WTC11 (cell line): ENCODE results near the gene C17orf114.

Source experiments
- ATAC-seq: fragments of 200-7000 bp; cut with Tn5 transposase; 2 replicates; pipeline ENCODE4 v1.10.0; 2021; ENCODE audit warnings: mild to moderate bottlenecking, moderate library complexity
- CTCF ChIA-PET: fragments of 300-600 bp; sonication (Branson Sonifier 250); formaldehyde crosslinking; loops from one replicate; lab custom pipeline; 2021; ENCODE audit warnings: antibody characterized with exemption; lab: Charles Lee
- POLR2A ChIA-PET: fragments of 350-600 bp; sonication (Branson Sonifier 250); formaldehyde crosslinking; loops from one replicate; lab custom pipeline; 2021; ENCODE audit warnings: antibody characterized with exemption; lab: Charles Lee
- DNase-seq: peaks from one replicate; pipeline ENCODE4 v3.0.0; 2021; ENCODE audit warnings: low spot score
- H3K27ac Mint-ChIP-seq: 2 replicates; pipeline ENCODE4 v1.8.0; 2021; ENCODE audit warnings: mixed read lengths
- H3K27me3 Mint-ChIP-seq: 2 replicates; pipeline ENCODE4 v1.8.0; 2021; ENCODE audit warnings: low read depth, mild to moderate bottlenecking, moderate library complexity, mixed read lengths
- H3K36me3 Mint-ChIP-seq: 2 replicates; pipeline ENCODE4 v1.8.0; 2021; ENCODE audit warnings: mixed read lengths
- H3K4me1 Mint-ChIP-seq: 2 replicates; pipeline ENCODE4 v1.8.0; 2022; ENCODE audit warnings: mixed read lengths
- H3K4me3 Mint-ChIP-seq: 2 replicates; pipeline ENCODE4 v1.8.0; 2021; ENCODE audit warnings: mild to moderate bottlenecking, moderate library complexity, mixed read lengths
- H3K9me3 Mint-ChIP-seq: 2 replicates; pipeline ENCODE4 v1.8.0; 2021; ENCODE audit warnings: mixed read lengths
- ATF6 ChIP-seq: sonication (generic); formaldehyde crosslinking; IDR thresholded peaks from 2 replicates; pipeline ENCODE4 v1.8.1; 2023; ENCODE audit warnings: mild to moderate bottlenecking, missing genetic modification reagents
- E2F4 ChIP-seq: sonication (generic); formaldehyde crosslinking; IDR thresholded peaks from 2 replicates; pipeline ENCODE4 v1.8.1; 2022; ENCODE audit warnings: low read depth, mild to moderate bottlenecking, moderate library complexity, missing genetic modification reagents, borderline replicate concordance
- EMX1 ChIP-seq: fragments of 250-450 bp; sonication (Bioruptor Pico); IDR thresholded peaks from 2 replicates; pipeline ENCODE4 v1.8.0; 2021; ENCODE audit warnings: mild to moderate bottlenecking
- ETV6 ChIP-seq: sonication (generic); formaldehyde crosslinking; IDR thresholded peaks from 2 replicates; pipeline ENCODE4 v1.8.1; 2022; ENCODE audit warnings: mild to moderate bottlenecking, missing genetic modification reagents
- FOXK1 ChIP-seq: sonication (generic); formaldehyde crosslinking; IDR thresholded peaks from 2 replicates; pipeline ENCODE4 v1.8.0; 2022; ENCODE audit warnings: mild to moderate bottlenecking, moderate library complexity, missing genetic modification reagents
- GABPB1 ChIP-seq: sonication (generic); formaldehyde crosslinking; IDR thresholded peaks from 2 replicates; pipeline ENCODE4 v1.8.1; 2023; ENCODE audit warnings: mild to moderate bottlenecking, missing genetic modification reagents
- GRHL2 ChIP-seq: fragments of 250-450 bp; sonication (Bioruptor Pico); IDR thresholded peaks from 2 replicates; pipeline ENCODE4 v1.8.0; 2022; ENCODE audit warnings: mild to moderate bottlenecking, moderate library complexity; ENCODE audit not compliant: insufficient replicate concordance, severe bottlenecking
- IRF2 ChIP-seq: sonication (generic); formaldehyde crosslinking; IDR thresholded peaks from 2 replicates; pipeline ENCODE4 v1.8.0; 2022; ENCODE audit warnings: low read depth, missing genetic modification reagents, borderline replicate concordance
- JUN ChIP-seq: sonication (generic); formaldehyde crosslinking; IDR thresholded peaks from 2 replicates; pipeline ENCODE4 v1.8.0; 2023; ENCODE audit warnings: mild to moderate bottlenecking, missing genetic modification reagents
- NFATC4 ChIP-seq: fragments of 250-450 bp; sonication (Bioruptor Pico); IDR thresholded peaks from 2 replicates; pipeline ENCODE4 v1.9.0; 2021; ENCODE audit warnings: mild to moderate bottlenecking
- NFE2L1 ChIP-seq: sonication (generic); formaldehyde crosslinking; IDR thresholded peaks from 2 replicates; pipeline ENCODE4 v1.8.1; 2023; ENCODE audit warnings: missing genetic modification reagents
- NR1H2 ChIP-seq: sonication (generic); formaldehyde crosslinking; IDR thresholded peaks from 2 replicates; pipeline ENCODE4 v1.9.0; 2021; ENCODE audit warnings: mild to moderate bottlenecking, moderate library complexity, missing genetic modification reagents
- TCF7 ChIP-seq: sonication (generic); formaldehyde crosslinking; IDR thresholded peaks from 2 replicates; pipeline ENCODE4 v1.8.0; 2022; ENCODE audit warnings: mild to moderate bottlenecking, low read depth, missing genetic modification reagents, moderate library complexity
- ZBTB21 ChIP-seq: sonication (generic); formaldehyde crosslinking; IDR thresholded peaks from 2 replicates; pipeline ENCODE4 v1.8.1; 2023; ENCODE audit warnings: mild to moderate bottlenecking, missing genetic modification reagents, borderline replicate concordance
- ZNF138 ChIP-seq: sonication (generic); formaldehyde crosslinking; conservative IDR thresholded peaks from 2 replicates; pipeline ENCODE4 v1.8.1; 2022; ENCODE audit warnings: mild to moderate bottlenecking, moderate library complexity, missing genetic modification reagents
- TF ChIP-seq, protein P1 (sequence below): sonication (generic); formaldehyde crosslinking; IDR thresholded peaks from 2 replicates; pipeline ENCODE4 v1.8.0; 2022; ENCODE audit warnings: missing genetic modification reagents
- TF ChIP-seq, protein P2 (sequence below): fragments of 250-450 bp; sonication (Bioruptor Pico); IDR thresholded peaks from 2 replicates; pipeline ENCODE4 v1.8.0; 2021; ENCODE audit warnings: mild to moderate bottlenecking

C17orf114 gene

GRCh38 chr17:4772235-4772613 is 29.9 kb downstream of the C17orf114 start:
- CTCF ChIA-PET: interaction anchor here (3.0 kb wide), 1 partner anchor 40 kb away, joined by 9 read pairs; the partner anchor contains the start of gene MED11
- H3K27me3 Mint-ChIP-seq: peaks cover 4% of the 10 kb centered on the region; the same call in 1 of the 2 replicates
- DNase-seq: no peak
- TF ChIP-seq NFATC4 (CRISPR knock-in tag) (no peak), NFE2L1 (CRISPR knock-in tag) (no peak), NR1H2 (CRISPR knock-in tag) (no peak), IRF2 (CRISPR knock-in tag) (no peak), ATF6 (no peak), EMX1 (CRISPR knock-in tag) (no peak), FOXK1 (CRISPR knock-in tag) (no peak), ETV6 (CRISPR knock-in tag) (no peak), TCF7 (CRISPR knock-in tag) (no peak), GRHL2 (CRISPR knock-in tag) (no peak), JUN (CRISPR knock-in tag) (no peak), ZBTB21 (CRISPR knock-in tag) (no peak), E2F4 (CRISPR knock-in tag) (no peak)
- TF ChIP-seq, protein P1, sequence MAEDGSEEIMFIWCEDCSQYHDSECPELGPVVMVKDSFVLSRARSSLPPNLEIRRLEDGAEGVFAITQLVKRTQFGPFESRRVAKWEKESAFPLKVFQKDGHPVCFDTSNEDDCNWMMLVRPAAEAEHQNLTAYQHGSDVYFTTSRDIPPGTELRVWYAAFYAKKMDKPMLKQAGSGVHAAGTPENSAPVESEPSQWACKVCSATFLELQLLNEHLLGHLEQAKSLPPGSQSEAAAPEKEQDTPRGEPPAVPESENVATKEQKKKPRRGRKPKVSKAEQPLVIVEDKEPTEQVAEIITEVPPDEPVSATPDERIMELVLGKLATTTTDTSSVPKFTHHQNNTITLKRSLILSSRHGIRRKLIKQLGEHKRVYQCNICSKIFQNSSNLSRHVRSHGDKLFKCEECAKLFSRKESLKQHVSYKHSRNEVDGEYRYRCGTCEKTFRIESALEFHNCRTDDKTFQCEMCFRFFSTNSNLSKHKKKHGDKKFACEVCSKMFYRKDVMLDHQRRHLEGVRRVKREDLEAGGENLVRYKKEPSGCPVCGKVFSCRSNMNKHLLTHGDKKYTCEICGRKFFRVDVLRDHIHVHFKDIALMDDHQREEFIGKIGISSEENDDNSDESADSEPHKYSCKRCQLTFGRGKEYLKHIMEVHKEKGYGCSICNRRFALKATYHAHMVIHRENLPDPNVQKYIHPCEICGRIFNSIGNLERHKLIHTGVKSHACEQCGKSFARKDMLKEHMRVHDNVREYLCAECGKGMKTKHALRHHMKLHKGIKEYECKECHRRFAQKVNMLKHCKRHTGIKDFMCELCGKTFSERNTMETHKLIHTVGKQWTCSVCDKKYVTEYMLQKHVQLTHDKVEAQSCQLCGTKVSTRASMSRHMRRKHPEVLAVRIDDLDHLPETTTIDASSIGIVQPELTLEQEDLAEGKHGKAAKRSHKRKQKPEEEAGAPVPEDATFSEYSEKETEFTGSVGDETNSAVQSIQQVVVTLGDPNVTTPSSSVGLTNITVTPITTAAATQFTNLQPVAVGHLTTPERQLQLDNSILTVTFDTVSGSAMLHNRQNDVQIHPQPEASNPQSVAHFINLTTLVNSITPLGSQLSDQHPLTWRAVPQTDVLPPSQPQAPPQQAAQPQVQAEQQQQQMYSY (CRISPR knock-in tag): no peak
- TF ChIP-seq, protein P2, sequence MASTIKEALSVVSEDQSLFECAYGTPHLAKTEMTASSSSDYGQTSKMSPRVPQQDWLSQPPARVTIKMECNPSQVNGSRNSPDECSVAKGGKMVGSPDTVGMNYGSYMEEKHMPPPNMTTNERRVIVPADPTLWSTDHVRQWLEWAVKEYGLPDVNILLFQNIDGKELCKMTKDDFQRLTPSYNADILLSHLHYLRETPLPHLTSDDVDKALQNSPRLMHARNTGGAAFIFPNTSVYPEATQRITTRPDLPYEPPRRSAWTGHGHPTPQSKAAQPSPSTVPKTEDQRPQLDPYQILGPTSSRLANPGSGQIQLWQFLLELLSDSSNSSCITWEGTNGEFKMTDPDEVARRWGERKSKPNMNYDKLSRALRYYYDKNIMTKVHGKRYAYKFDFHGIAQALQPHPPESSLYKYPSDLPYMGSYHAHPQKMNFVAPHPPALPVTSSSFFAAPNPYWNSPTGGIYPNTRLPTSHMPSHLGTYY (CRISPR knock-in tag): no peak
- TF ChIP-seq, all 79 proteins: peak for 0
- H3K36me3 Mint-ChIP-seq: no peaks in the 10 kb centered on the region
- H3K4me3 Mint-ChIP-seq: no peak overlapping the region
- POLR2A ChIA-PET: no interaction called here
- no peak overlapping the region for H3K27ac Mint-ChIP-seq
- H3K9me3 Mint-ChIP-seq: no peaks in the 10 kb centered on the region
- H3K4me1 Mint-ChIP-seq: no peaks in the 10 kb centered on the region
- no peak for ATAC-seq

- no peaks in the 10 kb centered on the region for H3K9me3 Mint-ChIP-seq
- H3K36me3 Mint-ChIP-seq: no peaks in the 10 kb centered on the region
- no peak for ATAC-seq
- no peak within 1 kb of the TSS for H3K4me3 Mint-ChIP-seq
- TF ChIP-seq ZNF138 (CRISPR knock-in tag) (no peak), GABPB1 (CRISPR knock-in tag) (peak; percentile 55)
- H3K27me3 Mint-ChIP-seq: peaks cover 4% of the 10 kb centered on the region; the same call in 1 of the 2 replicates
- H3K27ac Mint-ChIP-seq: no peak within 1 kb of the TSS
- CTCF ChIA-PET: interaction anchor here (3.0 kb wide), 1 partner anchor 39 kb away, joined by 9 read pairs; the partner anchor contains the start of gene MED11
- POLR2A ChIA-PET: no interaction called here
- no peaks in the 10 kb centered on the region for H3K4me1 Mint-ChIP-seq
- DNase-seq: no peak
Observed at GRCh38 chr17:4771519-4772234, 30.5 kb downstream of the C17orf114 start, which contains the start of gene TM4SF5. TSS of gene TM4SF5 (plus strand) at chr17:4771886. CDS start at chr17:4771923, 37 bp downstream.
